ENCODE results near the gene RB1.

The RB1 gene

DNA sequence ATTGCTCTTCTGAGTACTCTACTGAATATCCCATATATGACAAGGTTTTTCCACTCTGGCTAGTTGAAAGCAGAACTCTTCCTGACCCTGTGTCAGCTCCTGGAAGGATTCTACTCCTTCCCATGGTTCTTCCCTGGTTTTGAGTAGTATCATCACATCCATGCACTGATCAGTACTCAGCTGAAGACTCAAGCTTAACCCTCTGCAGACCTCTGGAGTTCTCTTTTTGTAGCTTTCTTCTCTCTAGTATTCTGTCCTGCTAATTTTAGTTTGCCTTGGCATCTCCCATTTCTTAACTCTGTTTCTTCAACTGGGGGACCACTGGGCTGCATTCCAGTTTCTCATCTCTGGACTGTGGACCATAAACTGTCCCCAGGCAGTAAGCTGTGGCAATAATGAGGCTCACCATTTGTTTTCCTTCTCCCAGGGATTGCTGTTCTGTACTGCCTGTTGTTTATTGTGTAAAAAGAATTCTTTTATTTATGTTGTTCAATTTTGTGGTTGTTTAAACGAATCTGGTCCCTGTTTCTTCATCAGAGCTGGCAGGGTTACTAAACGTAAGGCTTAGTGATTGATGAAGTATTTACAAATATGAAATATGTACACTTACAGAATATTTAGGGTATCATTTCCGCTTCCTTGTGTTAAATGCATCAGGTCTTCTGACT is 89.6 kb downstream of the RB1 start:
- H3K27ac ChIP-seq: no peak overlapping the region
- no peak for TF ChIP-seq CTCF (conservative IDR thresholded peaks at IDR 0.05)

DNA sequence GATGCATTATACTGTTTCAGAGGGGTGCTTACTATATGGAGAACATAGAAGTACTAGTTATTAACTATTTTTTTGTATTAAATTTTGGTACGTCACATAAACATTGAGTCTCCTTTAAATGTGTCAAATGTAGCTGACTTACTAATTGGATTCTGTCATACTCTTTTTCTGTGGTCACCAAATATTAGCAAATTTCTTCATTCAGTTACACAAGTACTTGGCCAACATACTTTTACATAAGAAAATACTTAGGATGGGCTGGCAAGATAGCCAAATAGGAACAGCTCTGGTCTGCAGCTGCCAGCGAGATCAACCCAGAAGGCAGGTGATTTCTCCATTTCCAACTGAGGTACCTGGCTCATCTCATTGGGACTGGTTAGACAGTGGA is 90.1 kb downstream of the RB1 start:
- H3K27ac ChIP-seq: no peak overlapping the region
- TF ChIP-seq CTCF (conservative IDR thresholded peaks at IDR 0.05): no peak

- H3K27ac ChIP-seq: no peak overlapping the region
Observed at GRCh38 chr13:48397744-48398143, 94.2 kb downstream of the RB1 start.

GRCh38 chr13:48398450-48399095 is 95.0 kb downstream of the RB1 start:
- H3K27ac ChIP-seq: no peak overlapping the region
- no peak for TF ChIP-seq CTCF (conservative IDR thresholded peaks at IDR 0.05)

More at GRCh38 chr13:48397744-48398143, 94.2 kb downstream of the RB1 start:
- no peak for TF ChIP-seq CTCF (conservative IDR thresholded peaks at IDR 0.05)

GRCh38 chr13:48400090-48400694 is 96.6 kb downstream of the RB1 start:
- no peak for TF ChIP-seq CTCF (conservative IDR thresholded peaks at IDR 0.05)
- H3K27ac ChIP-seq: no peak overlapping the region

GRCh38 chr13:48400850-48401291 is 97.3 kb downstream of the RB1 start:
- no peak for TF ChIP-seq CTCF (conservative IDR thresholded peaks at IDR 0.05)
- H3K27ac ChIP-seq: no peak overlapping the region

GRCh38 chr13:48401480-48401879 is 97.9 kb downstream of the RB1 start:
- H3K27ac ChIP-seq: no peak overlapping the region
- no peak for TF ChIP-seq CTCF (conservative IDR thresholded peaks at IDR 0.05)

Data from VCaP (cell line).